ENCODE measurements around the gene TXLNB. TPM values are rescaled to one million over a fixed set of nuclear protein-coding genes. Genes with fewer than 3 reads are reported as not detected.

The TXLNB gene
- total RNA-seq, 1 experiment from 2014 or later, result not detected

DNA sequence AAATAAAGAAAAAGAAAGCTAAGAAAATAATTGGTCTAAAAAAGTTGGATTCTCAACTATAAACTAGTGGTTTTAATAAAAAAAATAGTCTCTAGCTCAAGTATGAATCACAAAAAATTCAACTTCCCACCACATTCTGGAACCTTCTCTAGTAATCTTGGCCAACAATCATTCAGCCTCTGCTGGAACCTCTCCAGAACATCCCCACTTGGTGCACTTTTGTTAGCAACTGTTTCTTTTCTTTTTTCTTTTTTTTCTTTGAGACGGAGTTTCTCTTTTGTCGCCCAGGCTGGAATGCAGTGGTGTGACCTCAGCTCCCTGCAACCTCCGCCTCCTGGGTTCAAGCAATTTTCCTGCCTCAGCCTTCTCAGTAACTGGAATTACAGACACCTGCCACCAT is 35.7 kb downstream of the TXLNB start:
- intact Hi-C loops (cut with micrococcal nuclease; ENCODE audit: unreplicated experiment), result no loop called here
- Histone ChIP-seq H3K9me3 (ENCODE audit: control insufficient read depth, insufficient read depth, low read depth, low read length) (no peaks in the 10 kb centered on the region), H3K4me3 (ENCODE audit: low read depth in 2 of 2, low read length in 2 of 2) (no peak overlapping the region), H3K27ac (ENCODE audit: low read length) (no peak overlapping the region), H3K27me3 (ENCODE audit: control insufficient read depth, insufficient read depth, low read length) (no peaks in the 10 kb centered on the region), H3K4me1 (ENCODE audit: control insufficient read depth, insufficient read depth, low read length) (no peaks in the 10 kb centered on the region), H3K36me3 (ENCODE audit: control insufficient read depth, insufficient read depth, low read length) (no peaks in the 10 kb centered on the region)
- ChIA-PET POLR2A (interaction anchor here (0.6 kb wide), 1 partner anchor 12 kb away, joined by 9 read pairs; no protein-coding TSS in a partner anchor), CTCF (interaction anchor here (0.7 kb wide), 1 partner anchor 109 kb away, joined by 5 read pairs; no protein-coding TSS in a partner anchor)
- ATAC-seq (no peak), DNase-seq (ENCODE audit: low read depth, low spot score) (no peak)
- TF ChIP-seq, protein P1, sequence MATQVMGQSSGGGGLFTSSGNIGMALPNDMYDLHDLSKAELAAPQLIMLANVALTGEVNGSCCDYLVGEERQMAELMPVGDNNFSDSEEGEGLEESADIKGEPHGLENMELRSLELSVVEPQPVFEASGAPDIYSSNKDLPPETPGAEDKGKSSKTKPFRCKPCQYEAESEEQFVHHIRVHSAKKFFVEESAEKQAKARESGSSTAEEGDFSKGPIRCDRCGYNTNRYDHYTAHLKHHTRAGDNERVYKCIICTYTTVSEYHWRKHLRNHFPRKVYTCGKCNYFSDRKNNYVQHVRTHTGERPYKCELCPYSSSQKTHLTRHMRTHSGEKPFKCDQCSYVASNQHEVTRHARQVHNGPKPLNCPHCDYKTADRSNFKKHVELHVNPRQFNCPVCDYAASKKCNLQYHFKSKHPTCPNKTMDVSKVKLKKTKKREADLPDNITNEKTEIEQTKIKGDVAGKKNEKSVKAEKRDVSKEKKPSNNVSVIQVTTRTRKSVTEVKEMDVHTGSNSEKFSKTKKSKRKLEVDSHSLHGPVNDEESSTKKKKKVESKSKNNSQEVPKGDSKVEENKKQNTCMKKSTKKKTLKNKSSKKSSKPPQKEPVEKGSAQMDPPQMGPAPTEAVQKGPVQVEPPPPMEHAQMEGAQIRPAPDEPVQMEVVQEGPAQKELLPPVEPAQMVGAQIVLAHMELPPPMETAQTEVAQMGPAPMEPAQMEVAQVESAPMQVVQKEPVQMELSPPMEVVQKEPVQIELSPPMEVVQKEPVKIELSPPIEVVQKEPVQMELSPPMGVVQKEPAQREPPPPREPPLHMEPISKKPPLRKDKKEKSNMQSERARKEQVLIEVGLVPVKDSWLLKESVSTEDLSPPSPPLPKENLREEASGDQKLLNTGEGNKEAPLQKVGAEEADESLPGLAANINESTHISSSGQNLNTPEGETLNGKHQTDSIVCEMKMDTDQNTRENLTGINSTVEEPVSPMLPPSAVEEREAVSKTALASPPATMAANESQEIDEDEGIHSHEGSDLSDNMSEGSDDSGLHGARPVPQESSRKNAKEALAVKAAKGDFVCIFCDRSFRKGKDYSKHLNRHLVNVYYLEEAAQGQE (IDR thresholded peaks at IDR 0.05; ENCODE audit: insufficient read depth in 1 of 2, low read depth in 2 of 2, low read length in 1 of 2), result no peak
- no peak for TF ChIP-seq POLR2AphosphoS5 (IDR thresholded peaks at IDR 0.05; ENCODE audit: low read depth, low read length)
- TF ChIP-seq, protein P2, sequence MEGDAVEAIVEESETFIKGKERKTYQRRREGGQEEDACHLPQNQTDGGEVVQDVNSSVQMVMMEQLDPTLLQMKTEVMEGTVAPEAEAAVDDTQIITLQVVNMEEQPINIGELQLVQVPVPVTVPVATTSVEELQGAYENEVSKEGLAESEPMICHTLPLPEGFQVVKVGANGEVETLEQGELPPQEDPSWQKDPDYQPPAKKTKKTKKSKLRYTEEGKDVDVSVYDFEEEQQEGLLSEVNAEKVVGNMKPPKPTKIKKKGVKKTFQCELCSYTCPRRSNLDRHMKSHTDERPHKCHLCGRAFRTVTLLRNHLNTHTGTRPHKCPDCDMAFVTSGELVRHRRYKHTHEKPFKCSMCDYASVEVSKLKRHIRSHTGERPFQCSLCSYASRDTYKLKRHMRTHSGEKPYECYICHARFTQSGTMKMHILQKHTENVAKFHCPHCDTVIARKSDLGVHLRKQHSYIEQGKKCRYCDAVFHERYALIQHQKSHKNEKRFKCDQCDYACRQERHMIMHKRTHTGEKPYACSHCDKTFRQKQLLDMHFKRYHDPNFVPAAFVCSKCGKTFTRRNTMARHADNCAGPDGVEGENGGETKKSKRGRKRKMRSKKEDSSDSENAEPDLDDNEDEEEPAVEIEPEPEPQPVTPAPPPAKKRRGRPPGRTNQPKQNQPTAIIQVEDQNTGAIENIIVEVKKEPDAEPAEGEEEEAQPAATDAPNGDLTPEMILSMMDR (IDR thresholded peaks at IDR 0.05), result no peak
- TF ChIP-seq SIN3A (IDR thresholded peaks at IDR 0.05; ENCODE audit: borderline replicate concordance, insufficient read depth, low read depth, low read length), result no peak
- TF ChIP-seq TCF7L2 (IDR thresholded peaks at IDR 0.05; ENCODE audit: low read depth, low read length), result no peak
- BruUV-seq (replicated peaks), result no TSS peak
- in situ Hi-C loops (cut with HindIII; ENCODE audit: low pct_unique_long_range_greater_than_20kb, low sequenced_read_pairs), result no loop called here

DNA sequence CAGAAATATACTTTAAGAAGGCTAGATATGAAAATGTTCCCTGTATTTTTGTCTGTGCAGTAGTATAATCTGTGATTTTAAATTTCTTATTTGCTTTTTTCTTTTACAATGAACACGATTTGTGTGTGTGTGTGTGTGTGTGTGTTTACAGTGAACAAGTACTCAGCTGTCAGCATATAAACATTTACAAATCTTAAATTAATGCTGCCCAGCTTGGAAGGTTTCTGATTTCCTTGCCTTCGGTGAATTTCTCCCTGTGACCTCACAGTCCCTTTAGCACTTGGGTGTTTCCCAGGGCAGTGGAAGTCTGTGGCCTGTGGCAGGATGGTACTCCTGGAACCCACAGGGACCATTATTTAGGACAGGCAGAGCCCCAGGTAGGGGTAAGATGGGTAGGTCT is 37.6 kb downstream of the TXLNB start:
- Histone ChIP-seq H3K4me1 (ENCODE audit: control insufficient read depth, insufficient read depth, low read length) (no peaks in the 10 kb centered on the region), H3K27me3 (ENCODE audit: control insufficient read depth, insufficient read depth, low read length) (no peaks in the 10 kb centered on the region), H3K27ac (ENCODE audit: low read length) (no peak overlapping the region), H3K9me3 (ENCODE audit: control insufficient read depth, insufficient read depth, low read depth, low read length) (no peaks in the 10 kb centered on the region), H3K4me3 (ENCODE audit: low read depth in 2 of 2, low read length in 2 of 2) (no peak overlapping the region), H3K36me3 (ENCODE audit: control insufficient read depth, insufficient read depth, low read length) (no peaks in the 10 kb centered on the region)
- ChIA-PET CTCF (no interaction called here), POLR2A (no interaction called here)
- intact Hi-C loops (cut with micrococcal nuclease; ENCODE audit: unreplicated experiment) (no loop called here), in situ Hi-C loops (cut with HindIII; ENCODE audit: low pct_unique_long_range_greater_than_20kb, low sequenced_read_pairs) (no loop called here)
- no TSS peak for BruUV-seq (replicated peaks)
- no peak for ATAC-seq
- no peak for DNase-seq (ENCODE audit: low read depth, low spot score)
- TF ChIP-seq, protein P2 (IDR thresholded peaks at IDR 0.05), result no peak
- TF ChIP-seq SIN3A (IDR thresholded peaks at IDR 0.05; ENCODE audit: borderline replicate concordance, insufficient read depth, low read depth, low read length) (no peak), POLR2AphosphoS5 (IDR thresholded peaks at IDR 0.05; ENCODE audit: low read depth, low read length) (no peak), TCF7L2 (IDR thresholded peaks at IDR 0.05; ENCODE audit: low read depth, low read length) (no peak)
- TF ChIP-seq, protein P1 (IDR thresholded peaks at IDR 0.05; ENCODE audit: insufficient read depth in 1 of 2, low read depth in 2 of 2, low read length in 1 of 2), result no peak
